CD4-positive, alpha-beta T cell treated with Interleukin-12 subunit alpha and Interleukin-12 subunit beta, for 1 hour (primary cell): ENCODE measurements around the gene SNN.
A peak's percentile ranks its signal among the peaks of the same experiment; 100 is the strongest.

ENCODE experiments used
- DNase-seq: peaks from one replicate; pipeline ENCODE4 v3.0.0-alpha.2; 2020

Gene SNN

DNA sequence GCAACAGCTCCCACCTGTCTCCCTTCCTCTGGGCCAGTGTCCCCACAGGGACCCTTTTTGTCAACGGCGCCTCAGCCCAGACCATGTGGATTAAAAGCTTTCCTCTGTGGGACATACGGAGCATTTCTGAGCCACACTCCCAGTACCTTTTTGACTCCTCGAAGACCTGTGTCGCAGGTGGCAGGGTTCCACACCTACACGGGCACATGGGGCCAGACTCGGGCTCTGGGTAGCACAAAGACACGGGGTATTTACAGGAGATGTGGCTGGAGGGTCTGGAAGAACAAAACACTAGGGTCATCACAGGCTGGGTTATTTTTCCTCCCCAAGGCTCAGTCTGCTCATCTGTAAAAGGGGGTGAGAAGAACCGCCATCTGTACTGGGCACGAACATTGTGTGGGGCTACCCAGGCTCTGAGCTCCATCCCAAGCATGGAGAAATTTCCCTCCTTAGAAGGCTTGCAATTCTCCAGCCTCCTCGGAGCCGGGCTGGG is 32.5 kb upstream of the SNN start:
- DNase-seq, result no peak

DNA sequence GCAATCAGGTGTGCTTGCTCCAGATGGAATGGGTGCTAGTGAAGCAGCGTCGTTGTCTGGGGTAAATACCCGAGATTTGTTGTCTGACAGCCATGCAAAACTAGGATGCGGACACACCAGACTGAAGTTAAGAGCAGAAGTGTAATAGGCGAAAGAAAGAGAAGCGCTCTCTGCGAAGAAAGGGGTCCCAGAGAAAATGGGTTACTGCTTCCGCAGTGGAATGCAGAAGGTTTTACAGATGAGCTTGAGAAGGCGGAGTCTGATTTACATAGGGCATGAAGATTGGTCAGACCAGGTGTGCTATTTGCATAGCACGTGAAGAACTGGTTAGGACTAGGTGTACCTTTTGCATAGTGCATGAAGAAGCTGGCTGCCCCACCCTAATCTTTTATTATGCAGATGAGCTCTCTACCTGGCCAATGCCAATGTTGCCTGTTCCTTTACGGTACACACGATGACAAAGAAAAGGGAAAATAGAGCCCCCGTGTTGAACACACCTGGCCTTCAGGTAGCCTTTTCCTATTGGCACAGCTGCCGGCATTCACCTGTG is 32.0 kb upstream of the SNN start:
- DNase-seq, result peak; percentile 21

DNA sequence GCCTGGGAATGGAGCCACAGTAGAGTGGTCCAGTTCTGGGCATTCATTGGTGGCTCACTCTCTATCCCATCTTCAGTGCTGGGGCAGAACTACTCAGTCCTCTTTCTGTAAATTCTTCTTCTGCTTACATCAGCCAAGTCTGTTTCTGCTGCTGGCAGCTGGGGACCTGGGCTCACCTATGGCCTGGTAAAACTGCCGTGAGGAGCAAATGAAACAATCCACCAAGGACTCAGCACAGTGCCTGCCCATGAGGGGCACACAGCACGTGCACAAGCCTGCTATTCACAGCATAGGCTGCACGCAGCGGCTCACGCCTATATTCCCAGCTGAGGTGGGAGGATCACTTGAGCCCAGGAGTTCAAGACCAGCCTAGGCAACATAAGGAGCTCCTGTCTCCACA is 30.9 kb upstream of the SNN start:
- no peak for DNase-seq

DNA sequence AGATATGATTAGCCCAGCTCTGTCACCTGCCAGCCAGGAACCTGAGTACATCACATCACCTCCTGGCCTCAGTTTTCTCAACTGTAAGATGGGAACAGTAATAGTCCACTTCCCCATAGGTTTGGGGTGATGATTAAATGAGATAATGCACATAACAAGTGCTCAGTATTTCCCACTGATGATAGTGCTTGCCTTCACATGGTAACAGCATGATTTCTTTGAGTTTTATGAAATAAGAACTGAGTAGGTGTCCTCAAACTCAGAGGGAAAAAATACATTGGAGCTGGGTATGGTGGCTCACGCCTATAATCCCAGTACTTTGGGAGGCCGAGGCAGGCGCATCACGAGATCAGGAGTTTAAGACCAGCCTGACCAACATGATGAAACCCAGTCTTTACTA is 30.1 kb upstream of the SNN start:
- DNase-seq, result no peak

DNA sequence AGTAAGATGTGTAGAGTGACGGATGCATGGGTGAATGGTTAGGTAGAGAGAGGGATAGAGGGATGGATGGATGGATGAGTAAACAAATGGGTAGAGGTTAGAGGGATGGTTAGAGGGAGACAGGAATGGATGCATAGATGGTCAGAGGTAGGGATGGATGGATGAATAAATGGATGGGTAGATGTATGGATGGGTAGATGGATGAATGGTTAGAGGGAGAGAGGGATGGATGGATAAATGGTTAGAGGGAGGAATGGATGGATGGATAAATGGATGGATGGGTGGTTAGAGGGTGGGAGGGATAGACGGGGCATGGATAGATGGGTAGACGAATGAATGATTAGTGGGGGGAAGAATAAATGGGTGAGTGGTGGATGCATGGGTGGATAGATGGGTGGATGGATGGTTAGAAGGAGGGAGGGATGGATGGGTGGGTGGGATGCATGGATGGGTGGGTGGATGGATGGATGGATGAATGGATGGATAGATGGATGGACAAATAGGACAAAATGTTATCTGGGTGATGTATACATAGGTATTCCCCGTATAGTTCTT is 29.2 kb upstream of the SNN start:
- no peak for DNase-seq

DNA sequence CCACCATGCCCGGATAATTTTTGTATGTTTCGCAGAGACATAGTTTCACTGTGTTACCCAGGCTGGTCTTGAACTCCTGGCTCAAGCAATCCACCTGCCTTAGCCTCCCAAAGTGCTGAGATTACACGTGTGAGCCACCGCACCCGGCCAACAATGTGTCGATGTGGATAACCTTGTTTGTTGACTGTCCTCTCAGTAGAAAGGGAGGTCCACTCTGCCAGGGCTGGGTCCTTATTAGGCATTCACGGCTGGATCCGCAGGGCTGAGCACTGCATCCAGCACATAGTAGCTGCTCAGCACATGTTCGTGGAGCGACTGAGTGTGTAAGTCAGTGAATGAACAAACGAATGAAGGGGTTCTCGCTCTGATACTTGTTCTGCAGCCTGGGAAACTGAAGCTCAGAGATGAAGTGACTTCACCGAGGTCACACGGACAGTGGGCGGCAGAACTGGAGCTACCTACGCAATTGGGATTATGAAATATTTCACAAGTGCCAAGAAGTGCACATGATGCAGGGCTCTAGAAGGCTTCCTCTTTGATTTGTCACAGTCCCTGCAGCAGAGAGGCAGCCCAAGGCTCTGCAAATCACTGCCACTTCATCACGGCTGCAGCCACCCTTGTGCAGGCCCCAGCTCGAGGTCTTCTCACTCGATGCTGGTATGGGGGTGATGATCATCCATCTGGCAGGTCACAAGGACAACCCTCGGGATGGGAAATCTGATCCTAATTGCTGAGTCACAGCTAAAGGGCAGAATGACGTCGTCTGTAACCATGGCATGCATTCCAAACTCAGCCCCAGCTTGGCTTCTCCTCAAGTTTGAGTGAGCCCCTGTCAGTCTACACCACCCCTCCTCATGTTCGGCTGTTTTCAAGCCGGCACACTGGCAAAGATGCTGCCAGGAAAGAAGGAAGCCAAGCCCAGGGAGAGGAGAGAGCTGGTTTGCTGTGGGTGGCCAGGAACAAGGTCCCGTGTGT is 28.0 kb upstream of the SNN start:
- peak; percentile 36 for DNase-seq

DNA sequence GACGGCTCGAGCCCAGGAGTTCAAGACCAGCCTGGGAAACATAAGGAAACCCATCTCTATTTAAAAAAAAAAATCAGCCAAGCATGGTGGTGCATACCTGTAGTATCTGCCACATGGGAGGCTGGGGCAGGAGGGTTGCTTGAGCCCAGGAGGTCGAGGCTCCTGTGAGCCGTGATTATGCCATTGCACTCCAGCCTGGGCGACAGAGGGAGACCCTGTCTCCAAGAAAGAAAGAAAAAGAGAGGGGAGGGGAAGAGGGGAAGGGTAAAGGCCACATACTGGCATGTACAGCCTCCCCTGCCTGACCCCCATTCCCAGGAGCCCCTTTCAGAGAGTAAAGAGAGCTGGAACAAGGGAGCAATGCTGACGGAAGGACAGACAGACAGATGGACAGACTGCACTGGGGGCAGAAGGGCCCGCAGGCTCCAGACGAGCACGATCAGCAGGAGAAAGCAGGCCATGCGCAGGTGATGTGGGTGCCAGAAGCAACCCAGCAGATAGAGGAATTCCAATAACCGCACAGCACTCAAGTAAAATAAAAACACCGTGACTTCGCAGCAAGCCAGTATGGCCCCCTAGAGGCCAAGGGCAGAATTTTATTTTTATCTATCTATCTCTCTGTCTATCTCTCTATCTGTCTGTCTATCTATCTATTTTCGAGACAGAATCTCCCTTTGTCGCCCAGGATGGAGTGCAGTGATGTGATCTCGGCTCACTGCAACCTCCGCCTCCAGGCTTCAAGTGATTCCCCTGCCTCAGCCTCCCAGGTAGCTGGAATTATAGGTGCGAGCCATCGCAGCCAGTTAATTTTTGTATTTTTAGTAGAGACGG is 27.1 kb upstream of the SNN start:
- peak; percentile 77 for DNase-seq

DNA sequence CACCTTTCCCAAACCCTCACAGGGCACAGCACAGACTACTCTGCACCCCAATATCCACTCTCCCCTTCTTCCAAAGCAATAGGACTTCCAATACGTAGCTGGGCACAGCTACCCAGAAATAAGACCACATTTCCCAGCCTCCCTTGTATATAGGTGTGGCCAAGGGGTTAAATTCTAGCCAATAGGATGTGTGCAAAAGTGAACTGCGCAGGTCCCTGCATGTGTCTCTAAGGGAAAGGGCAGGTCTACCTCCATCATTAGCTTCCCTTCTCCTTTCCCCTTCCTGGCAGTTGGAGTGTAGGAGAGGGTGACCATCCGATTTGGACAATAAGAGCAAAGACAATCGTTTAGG is 25.5 kb upstream of the SNN start:
- DNase-seq, result no peak

DNA sequence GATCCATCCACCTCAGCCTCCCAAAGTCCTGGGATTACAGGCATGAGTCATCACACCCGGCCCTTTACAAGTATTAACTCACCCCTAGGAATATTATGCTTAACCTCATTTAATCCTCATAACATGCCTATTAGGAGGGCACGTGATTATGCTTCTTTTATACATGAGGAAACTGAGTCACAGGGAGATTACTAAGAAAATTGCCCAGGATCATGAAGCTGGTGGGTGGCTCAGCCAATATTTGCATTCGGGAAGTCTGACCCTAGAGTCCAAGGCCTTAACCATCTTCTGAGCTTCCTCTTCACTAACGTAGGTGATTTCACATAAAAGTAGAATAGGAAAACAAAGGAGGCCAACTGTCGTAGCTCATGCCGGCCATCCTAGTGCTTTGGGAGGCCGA is 19.0 kb upstream of the SNN start:
- no peak for DNase-seq

DNA sequence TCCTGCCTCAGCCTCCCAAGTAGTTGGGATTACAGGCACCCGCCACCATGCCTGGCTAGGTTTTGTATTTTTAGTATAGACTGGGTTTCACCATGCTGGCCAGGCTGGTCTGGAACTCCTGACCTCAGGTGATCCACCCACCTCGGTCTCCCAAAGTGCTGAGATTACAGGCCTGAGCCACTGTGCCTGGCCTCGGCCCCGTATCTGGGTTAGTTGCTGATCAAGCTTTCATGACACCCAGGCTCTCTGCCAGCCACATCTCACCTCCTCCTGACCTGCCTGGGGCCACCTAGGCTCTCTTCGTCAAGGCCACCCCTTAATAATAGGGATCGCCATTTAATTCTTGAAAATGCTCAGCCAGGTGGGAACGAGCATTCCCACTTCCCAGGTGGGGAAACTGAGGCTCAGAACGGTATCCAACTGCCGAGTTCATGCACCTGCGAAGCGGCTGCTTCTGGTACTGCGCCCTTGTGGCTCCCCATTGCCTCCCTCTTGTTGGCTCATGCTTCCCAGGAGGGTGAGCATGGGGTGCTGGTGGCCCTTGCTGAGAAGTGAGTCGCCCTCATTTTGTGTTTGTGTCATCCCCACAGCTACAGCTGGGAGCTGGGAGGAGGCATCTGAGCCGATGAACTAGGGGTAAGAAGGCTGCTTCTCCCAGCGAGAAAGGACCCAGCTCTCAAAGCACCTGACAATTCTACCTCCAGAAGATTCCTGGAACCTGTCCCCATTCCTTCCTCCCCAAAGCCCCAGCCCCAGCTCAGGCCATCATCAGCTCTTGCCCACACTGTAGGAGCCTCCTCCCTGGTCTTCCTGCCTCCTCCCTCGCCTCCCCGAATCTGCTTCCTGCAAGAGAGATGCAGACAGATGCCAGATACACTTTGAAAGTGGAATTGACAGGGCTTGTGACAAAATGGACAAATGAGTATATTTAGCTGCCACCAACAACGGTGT is 17.3 kb upstream of the SNN start:
- DNase-seq, result no peak

DNA sequence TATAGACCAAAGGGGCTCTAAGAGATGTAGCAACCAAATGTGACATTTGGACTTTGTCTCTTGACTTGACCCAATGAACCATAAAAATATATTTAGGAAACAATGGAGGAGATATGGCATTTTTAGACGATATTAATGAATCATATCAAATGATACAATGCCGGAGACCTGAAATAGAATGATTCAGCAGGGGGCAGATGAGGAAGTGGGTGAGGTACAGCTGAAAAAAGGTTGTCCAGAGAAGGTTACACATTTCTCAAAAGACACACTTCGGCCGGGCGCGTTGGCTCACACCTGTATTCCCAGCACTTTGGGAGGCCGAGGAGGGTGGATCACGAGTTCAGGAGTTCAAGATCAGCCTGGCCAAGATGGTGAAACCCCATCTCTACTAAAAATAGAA is 16.5 kb upstream of the SNN start:
- DNase-seq, result no peak

DNA sequence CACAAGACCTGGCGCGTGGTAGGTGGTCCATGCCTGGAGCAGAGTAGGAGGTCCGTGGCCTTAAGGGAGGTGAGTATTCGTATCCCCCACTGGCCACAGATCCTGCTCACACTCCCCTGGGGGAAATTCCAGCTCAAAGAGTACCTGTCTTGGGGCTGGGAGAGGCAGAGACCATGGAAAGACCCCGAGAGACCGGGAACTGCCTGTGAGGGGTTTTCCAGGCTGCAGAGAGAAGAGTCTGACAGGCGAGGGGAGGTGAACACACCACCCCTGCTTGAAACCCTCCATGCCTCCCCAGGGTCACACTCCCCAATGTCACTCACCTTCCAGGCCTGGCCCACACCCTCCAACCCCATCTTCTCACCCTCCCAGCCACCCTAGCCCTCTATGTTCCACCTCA is 12.6 kb upstream of the SNN start:
- no peak for DNase-seq

DNA sequence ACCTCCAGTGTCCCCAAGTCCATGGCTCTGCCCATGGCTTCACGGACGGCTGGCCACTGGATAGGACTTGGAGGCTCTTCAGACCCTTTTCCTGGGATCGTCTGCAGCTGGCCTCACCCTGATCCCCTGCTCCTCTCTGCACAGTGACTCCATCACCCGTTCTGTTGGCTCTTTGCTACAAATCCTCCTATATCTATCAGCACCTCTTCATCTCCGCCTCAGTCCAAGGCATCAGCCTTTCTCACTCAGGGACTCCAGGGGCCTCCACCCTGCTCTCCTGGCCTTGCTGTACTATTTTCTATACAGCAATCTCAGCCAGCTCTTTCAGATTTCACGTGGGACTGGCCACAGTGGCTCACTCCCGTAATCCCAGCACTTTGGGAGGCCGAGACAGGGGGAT is 10.7 kb upstream of the SNN start:
- DNase-seq, result no peak

DNA sequence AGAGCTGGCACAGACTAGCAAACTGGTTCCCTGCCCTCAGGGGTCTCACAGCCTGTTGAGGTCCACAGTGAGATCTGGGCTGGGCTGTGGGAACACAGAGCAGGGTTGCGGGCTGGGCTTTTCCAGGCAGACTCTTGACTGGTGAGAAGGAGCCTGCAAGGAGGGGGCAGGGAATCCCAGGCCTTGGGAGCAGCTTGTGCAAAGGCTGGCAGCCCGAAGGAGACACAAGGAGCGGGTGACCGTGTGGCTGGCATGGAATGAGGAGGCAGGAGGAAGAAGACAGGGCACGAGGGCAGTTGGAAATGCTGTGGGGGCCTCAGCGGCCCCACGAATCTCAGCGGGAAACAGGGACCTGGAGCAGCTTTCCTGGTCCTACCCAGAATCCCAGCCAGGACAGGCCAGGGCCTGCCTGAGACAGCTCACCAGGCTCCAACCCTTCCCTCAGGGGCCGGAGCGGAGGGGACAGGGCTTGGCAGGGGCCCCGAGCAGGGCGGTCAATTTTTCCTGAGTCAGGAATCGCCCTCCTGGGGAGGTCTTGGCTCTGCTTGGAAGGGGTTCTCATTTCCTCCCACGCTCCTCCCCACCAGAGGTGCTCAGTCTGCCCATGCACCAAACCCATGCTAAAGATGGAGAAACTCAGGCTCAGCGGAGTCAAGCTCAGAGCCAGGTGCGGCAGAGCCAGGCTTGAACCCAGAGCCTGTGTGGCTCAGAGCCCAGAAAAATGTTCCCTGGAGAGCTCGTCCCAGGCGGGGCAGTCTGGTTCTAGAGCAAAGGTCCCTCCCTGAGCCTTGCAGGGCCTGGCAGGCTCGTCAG is 9.2 kb upstream of the SNN start:
- no peak for DNase-seq

DNA sequence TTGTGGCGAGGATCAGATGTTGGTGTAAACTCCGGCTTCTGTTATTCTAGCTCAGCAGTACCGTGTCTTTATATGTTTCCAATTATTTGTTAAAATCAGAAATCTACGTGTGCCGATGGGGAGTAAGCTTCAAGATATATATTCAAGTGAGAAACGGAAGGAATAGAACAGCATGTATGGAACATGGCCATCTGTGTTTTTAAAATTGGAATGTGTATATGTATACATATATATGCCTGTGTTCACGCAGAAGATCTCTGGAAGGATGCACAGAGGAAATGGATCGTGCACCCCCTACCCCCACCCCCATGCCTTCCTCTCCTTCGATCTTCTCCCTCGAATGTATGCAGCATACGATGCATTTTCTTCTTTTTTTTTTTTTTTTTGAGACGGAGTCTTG is 7.7 kb upstream of the SNN start:
- no peak for DNase-seq

DNA sequence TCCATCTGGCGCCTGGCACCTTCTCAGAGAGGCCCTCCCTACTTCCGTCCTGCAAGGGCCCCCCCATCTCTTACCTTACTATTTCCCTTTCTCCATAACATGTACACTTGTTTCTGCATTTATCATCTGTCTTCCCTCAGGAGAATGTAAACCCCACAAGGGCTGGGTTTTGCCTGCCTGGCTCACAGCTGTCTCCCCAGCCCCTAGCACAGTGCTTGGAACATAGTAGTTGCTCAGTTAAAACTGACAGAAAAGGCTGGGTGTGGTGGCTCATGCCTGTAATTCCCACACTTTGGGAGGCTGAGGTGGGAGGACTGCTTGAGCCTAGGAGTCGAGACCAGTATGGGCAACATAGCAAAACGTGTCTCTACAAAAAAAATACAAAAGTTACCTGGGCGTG is 5.7 kb upstream of the SNN start:
- DNase-seq, result no peak

DNA sequence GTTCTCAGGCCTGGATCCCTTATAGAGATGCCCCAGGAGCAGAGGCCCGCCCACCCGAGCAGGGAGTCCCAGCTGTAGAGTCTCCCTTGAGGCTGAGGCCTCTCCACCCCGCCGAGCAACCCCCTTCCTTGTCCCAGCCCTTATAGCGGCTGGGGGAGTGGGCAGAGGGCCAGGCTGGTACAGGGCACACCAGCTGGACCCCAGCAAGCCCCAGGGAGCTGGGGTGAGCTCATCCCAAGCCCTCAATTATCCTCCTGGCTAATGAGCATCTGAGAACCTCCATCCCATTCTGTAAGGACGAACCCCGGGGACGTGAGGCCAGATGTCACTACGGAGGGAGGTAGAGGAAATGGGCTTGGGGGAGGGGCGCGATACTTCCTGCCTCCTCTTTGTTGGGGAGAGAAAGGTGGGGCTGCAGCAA is 3.2 kb upstream of the SNN start:
- peak; percentile 37 for DNase-seq

DNA sequence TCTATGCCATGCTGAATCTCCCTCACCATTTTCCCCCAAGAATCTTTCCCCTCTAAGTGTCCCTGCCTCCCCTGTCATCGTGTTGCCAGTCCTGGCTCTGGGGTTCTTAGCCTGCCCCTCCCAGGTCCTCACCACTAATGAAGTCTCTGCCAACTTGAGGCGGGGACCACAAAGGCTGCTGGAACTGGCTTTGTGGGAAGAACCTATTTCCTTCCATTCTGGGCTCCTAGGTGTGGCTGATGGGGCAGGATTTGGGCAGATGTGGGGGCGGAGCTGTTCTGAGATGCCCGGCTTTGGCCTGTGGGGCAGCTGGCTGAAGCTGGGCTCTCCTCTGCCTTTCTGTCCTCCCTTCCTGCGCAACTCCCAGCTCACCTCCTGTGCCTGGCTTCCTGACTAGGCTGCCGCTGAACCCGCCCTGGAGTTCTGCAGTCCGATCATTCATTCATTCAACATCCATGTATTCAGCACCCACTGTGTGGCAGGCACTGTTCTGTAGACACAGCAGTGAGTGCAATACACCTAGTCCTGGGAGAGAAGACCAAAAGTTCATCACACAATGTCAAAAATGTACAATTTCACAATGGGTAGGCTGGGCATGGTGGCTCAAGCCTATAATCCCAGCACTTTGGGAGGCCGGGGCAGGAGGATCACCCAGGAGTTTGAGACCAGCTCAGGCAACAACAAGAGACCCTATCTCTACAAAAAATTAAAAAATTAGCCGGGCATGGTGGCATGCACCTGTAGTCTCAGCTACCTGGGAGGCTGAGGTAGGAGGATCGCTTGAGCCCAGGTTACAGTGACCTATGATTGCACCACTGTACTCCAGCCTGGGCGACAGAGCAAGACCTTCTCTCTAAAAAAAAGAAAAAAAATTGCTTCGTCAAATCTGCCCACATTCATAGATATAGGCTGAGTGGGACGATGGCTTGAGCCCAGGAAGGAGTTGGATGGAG is 1.9 kb upstream of the SNN start:
- DNase-seq, result no peak

DNA sequence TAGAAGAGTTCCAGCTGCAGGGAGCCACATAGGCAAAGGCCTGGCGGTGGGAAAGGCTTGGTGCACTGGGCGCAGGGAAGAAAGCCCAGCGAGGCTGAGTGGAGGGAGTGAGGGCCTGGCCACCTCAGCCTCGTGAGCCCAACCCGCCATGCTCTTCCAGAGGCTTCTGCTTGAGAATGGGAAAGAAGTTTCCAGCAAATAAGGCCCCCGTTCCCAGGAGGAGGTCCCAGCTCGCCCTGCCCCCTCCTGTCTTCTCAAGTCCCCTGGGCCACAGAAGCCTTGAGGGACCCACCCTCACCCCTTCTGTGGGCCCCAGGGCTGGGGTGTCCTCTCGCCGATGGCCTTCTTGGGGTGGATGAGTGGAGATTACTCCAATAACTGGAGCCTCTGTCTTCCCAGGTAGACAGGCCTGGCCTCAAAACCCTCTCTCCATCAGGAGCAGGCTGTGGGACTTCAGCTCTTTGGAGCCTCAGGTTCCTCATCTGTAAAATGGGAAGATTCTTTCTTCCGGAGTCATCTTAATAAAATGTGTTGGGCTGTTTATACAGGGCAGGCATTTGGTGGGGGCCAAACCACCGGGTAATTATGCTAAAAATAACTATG is 933 bp upstream of the SNN start:
- no peak for DNase-seq
